ENCODE results near the gene C16orf82. TPM values are rescaled to one million over a fixed set of nuclear protein-coding genes. Genes with fewer than 3 reads are reported as not detected.

C16orf82 gene
- total RNA-seq, 4 donors from 2014 or later = not detected

DNA sequence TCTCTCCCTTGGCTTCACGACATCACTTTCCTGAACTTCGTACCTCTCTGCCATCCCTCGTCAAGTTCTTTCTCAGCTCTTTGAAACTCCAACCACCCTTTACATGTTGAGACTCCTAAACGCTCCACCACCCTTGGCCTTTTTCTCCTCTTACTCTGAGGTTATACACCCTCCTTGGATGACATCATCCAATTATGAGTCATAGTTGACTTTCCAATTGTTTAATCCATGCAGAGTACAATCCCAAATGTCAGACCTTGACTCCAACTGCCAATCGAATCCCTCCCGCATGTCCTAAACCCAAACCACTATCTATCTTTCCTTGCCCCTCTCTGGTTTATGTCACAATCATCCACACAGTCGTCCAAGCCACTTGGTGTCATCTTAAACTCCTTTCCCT, 18.4 kb upstream of the C16orf82 start:
- H3K4me3 ChIP-seq (ENCODE audit: low read depth, poor library complexity, severe bottlenecking) = no peak overlapping the region
- 72 to 80% methylated on average over 7 of the region's 7 CpGs for WGBS, 2 donors
- no peak for TF ChIP-seq POLR2A (IDR thresholded peaks at IDR 0.05)
- TF ChIP-seq, protein P1, sequence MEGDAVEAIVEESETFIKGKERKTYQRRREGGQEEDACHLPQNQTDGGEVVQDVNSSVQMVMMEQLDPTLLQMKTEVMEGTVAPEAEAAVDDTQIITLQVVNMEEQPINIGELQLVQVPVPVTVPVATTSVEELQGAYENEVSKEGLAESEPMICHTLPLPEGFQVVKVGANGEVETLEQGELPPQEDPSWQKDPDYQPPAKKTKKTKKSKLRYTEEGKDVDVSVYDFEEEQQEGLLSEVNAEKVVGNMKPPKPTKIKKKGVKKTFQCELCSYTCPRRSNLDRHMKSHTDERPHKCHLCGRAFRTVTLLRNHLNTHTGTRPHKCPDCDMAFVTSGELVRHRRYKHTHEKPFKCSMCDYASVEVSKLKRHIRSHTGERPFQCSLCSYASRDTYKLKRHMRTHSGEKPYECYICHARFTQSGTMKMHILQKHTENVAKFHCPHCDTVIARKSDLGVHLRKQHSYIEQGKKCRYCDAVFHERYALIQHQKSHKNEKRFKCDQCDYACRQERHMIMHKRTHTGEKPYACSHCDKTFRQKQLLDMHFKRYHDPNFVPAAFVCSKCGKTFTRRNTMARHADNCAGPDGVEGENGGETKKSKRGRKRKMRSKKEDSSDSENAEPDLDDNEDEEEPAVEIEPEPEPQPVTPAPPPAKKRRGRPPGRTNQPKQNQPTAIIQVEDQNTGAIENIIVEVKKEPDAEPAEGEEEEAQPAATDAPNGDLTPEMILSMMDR (IDR thresholded peaks at IDR 0.05) = no peak
- intact Hi-C loops (cut with DNase I; ENCODE audit: low total_unique reads) = no loop called here
- no peak for DNase-seq (ENCODE audit: low spot score in 2 of 2)

DNA sequence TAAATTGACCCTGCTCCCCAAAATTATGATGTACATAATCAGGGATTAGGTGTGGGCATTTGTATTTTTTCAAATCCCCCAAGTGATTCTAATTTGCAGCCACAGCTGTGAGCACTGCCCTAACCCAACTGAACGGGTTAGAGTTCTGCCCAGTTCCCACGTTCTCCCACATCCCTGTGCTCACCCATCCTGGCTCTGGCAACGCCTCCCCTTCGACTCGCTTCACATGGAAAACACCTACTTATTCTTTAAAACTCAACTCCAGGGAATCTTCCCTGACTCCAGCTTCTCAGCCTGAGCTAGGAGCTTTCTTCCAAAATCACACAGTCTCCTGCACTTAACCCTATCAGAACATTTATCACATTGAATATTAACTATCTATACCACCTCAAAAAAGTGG, 17.6 kb upstream of the C16orf82 start:
- 74 to 75% methylated on average over 5 of the region's 5 CpGs for WGBS, 2 donors
- H3K4me3 ChIP-seq (ENCODE audit: low read depth, poor library complexity, severe bottlenecking) = no peak overlapping the region
- TF ChIP-seq, protein P1 (IDR thresholded peaks at IDR 0.05) = no peak
- no peak for TF ChIP-seq POLR2A (IDR thresholded peaks at IDR 0.05)
- DNase-seq (ENCODE audit: low spot score in 2 of 2) = no peak
- intact Hi-C loops (cut with DNase I; ENCODE audit: low total_unique reads) = no loop called here

DNA sequence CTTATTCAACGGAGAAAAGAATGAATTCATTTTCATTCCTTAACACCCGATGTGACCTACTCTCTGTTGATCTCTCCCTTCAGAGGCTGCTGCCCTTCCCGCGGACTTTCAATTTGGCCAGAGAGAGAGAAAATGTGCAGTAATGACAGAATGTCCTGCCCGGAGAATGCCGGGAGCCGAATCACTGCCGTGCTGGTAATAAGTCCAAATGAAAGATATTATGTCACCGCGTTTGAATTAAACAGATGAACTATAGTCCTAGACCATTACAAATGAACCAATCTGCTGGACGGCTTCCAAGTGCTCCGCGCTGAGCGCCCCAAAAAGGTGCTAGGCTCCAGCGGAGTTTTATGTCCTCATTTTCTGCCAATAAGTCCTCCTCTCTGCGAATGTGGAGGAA, 14.7 kb upstream of the C16orf82 start:
- H3K4me3 ChIP-seq (ENCODE audit: low read depth, poor library complexity, severe bottlenecking) = no peak overlapping the region
- 80 to 86% methylated on average over 16 of the region's 16 CpGs for WGBS, 2 donors
- intact Hi-C loops (cut with DNase I; ENCODE audit: low total_unique reads) = no loop called here
- DNase-seq (ENCODE audit: low spot score in 2 of 2) = no peak
- TF ChIP-seq POLR2A (IDR thresholded peaks at IDR 0.05) = no peak
- TF ChIP-seq, protein P1 (IDR thresholded peaks at IDR 0.05) = no peak

DNA sequence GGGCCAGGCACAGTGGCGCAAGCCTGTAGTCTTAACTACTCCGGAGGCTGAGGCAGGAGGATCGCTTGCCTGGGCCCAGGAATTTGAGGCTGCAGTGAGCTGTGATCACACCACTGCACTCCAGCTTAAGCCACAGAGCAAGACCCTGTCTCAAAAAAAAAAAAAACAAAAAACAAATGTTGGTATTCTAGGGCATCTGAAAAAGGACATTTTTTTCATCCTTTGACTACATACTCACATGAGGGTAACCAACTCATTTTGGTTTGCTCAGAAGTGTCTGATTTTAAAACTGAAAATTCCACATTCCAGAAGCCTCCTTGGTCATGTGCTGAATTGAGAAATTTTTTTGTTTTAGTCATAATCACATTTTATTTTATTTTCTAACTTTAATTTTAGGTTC, 12.7 kb upstream of the C16orf82 start:
- no peak for TF ChIP-seq POLR2A (IDR thresholded peaks at IDR 0.05)
- TF ChIP-seq, protein P1 (IDR thresholded peaks at IDR 0.05) = no peak
- intact Hi-C loops (cut with DNase I; ENCODE audit: low total_unique reads) = no loop called here
- DNase-seq (ENCODE audit: low spot score in 2 of 2) = no peak
- H3K4me3 ChIP-seq (ENCODE audit: low read depth, poor library complexity, severe bottlenecking) = no peak overlapping the region
- 90 to 91% methylated on average over 3 of the region's 3 CpGs for WGBS, 2 donors

DNA sequence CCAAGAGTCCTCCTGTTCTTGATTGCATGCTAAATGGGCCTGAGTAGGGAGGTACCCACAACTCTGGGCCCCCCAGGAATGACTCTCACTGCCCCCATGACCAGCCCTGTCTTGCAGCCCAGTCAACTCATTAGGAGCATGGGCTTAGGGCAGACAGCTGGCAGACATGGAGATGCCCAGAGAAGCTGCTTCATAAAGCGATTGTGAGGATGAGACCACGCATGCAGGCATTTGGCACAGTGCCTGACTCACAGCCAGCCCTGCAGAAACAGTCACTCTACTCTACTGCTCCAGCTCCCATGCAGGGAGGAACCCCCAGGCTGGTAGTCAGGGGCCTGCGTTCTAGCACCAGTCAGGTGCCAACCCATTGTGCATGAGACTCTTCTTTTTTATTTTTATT, 8.4 kb upstream of the C16orf82 start:
- intact Hi-C loops (cut with DNase I; ENCODE audit: low total_unique reads) = no loop called here
- no peak for TF ChIP-seq POLR2A (IDR thresholded peaks at IDR 0.05)
- TF ChIP-seq, protein P1 (IDR thresholded peaks at IDR 0.05) = no peak
- WGBS, 2 donors = 53 to 66% methylated on average over 3 of the region's 3 CpGs
- no peak for DNase-seq (ENCODE audit: low spot score in 2 of 2)
- H3K4me3 ChIP-seq (ENCODE audit: low read depth, poor library complexity, severe bottlenecking) = no peak overlapping the region

DNA sequence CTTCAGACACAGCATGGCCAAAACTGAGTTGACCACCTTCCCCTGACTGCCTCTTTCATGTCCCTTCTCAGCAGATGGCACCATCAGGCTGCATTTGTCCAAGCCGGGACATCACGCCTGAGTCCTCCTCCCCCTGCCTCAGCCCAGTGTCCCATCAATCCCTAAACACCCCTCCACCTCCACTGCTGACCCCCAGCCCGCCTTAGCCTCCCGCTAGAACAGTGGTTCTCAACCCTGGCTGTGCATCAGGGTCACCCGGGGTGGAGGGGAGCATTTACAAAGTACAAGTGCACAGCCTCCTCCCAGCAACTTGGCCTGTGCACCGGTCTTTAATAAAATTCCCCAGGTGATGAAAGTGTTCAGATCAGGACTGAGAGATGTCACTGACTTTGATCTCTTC, 4.0 kb downstream of the C16orf82 start:
- TF ChIP-seq POLR2A (IDR thresholded peaks at IDR 0.05) = no peak
- TF ChIP-seq, protein P1 (IDR thresholded peaks at IDR 0.05) = no peak
- H3K4me3 ChIP-seq (ENCODE audit: low read depth, poor library complexity, severe bottlenecking) = no peak overlapping the region
- 73 to 85% methylated on average over 6 of the region's 6 CpGs for WGBS, 2 donors
- intact Hi-C loops (cut with DNase I; ENCODE audit: low total_unique reads) = no loop called here
- DNase-seq (ENCODE audit: low spot score in 2 of 2) = peak in 1 of 2 donors; percentile 65

Data from lower leg skin (tissue), 4 donors.